Activated gamma-delta T cell (primary cell): Measurements from ENCODE around the gene WNT8B.

Experiments
- DNase-seq: peaks from one replicate; lab custom pipeline; 2025; lab: John Stamatoyannopoulos, UW
- total RNA-seq, 2 donors: gene quantifications; one replicate each; lab custom pipeline; 2026; lab: John Stamatoyannopoulos, UW

The WNT8B gene
- total RNA-seq: 0 reads per million in 2 donors

GRCh38 chr10:100462709-100463108, at the start of gene WNT8B:
TSS of gene WNT8B (plus strand) at chr10:100463009. CDS start at chr10:100463169, 160 bp downstream.
- no peak for DNase-seq

- DNase-seq: no peak
Observed at GRCh38 chr10:100413173-100413572, 49.6 kb upstream of the WNT8B start.

- no peak for DNase-seq
Observed at GRCh38 chr10:100419911-100420449, 42.8 kb upstream of the WNT8B start.

DNA sequence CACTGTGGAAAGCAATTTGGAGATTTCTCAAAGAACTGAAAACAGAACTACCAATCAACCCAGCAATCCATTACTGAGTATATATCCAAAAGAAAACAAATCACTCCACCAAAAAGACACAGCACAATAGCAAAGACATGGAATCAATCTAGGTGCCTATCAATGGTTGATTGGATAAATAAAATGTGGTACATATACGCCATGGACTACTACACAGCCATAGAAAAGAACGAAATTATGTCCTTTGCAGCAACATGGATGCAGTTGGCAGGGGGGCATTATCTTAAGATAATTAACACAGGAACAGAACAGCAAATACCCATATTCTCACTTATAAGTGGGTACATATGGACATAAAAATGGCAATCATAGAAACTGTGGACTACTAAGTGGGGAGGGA, 35.4 kb upstream of the WNT8B start:
- DNase-seq: no peak

DNA sequence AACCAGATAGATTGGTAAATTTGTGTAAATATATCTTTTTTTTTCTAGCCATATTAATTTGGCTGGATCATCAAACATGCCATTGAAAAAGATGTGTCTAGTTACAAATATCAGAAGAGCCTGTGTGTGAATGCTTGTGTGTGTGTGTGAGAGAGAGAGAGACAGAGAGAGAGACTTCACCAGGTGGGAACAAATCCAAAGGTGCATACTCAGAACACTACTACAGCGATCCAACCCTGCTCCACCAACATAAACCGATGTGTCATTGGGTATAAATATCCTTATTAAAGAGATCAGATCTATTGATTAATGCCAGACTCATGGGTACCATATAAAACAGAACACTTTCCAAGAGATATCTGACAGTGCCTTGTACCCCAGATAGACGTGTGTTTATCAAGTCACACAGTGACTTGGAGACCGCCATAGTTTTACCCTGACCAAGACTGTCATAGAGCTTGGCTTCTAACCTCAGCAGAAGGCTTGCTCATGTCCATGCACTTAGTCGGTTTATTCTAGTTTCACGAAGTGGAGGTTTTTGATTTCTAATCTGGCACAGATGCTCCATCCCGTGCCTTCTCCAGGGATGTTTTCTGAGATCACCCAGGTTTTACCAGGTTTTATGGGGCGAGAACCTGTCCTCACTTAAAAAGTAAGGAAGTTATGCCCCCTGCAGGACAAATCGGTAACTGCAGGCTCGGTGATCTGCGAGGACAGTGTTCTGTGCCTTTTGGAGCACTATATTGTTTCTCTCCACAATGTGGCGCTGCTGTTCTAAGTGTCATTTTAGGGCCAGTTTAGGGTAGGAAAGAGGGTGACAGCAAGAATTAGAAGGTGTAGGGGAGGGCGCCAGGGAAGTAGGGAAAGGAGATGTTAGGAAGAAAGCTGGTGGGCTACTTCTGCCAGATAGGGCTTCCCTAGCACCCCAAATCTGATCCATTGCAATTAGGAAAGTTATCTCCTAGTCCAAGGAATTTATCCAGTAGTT, 29.3 kb upstream of the WNT8B start:
- no peak for DNase-seq

DNA sequence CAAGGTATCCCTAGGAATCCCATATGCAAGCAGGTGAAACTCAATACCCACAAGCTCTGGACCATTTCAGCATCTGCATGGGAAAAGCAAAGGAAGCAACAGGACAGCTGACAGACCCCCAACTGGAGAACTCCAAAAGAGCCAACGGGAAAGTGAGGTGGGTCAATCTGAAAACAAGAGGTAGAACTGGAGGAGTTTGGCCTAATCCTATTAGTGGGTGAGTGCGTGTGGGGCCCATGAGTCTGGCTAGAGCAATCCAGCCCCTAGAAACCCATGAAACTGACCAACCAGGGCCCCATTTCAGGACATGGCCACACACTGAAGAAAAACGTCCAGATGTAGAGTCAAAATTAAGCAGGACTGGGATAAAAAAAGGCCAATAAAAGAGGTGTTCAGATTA, 26.6 kb upstream of the WNT8B start:
- no peak for DNase-seq

- DNase-seq: no peak
Observed at GRCh38 chr10:100438674-100439315, 24.0 kb upstream of the WNT8B start.

DNA sequence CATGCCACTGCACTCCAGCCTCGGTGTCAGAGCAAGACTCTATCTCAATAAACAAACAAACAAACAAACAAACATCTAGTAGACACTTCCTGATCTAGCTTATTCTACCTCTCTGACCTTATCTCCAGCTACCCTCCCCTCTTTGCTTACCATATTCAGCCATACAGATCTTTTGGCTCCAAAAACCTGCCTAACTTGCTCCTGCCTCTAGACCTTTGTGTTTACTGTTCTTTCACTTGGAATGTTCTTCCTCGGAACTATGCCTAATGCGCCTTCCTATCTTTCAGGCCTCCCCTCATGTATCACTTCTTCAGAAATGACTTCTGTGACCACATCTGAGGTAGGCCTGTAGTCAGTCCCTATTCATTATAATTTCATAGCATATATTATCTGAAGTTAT, 20.3 kb upstream of the WNT8B start:
- DNase-seq: no peak

DNA sequence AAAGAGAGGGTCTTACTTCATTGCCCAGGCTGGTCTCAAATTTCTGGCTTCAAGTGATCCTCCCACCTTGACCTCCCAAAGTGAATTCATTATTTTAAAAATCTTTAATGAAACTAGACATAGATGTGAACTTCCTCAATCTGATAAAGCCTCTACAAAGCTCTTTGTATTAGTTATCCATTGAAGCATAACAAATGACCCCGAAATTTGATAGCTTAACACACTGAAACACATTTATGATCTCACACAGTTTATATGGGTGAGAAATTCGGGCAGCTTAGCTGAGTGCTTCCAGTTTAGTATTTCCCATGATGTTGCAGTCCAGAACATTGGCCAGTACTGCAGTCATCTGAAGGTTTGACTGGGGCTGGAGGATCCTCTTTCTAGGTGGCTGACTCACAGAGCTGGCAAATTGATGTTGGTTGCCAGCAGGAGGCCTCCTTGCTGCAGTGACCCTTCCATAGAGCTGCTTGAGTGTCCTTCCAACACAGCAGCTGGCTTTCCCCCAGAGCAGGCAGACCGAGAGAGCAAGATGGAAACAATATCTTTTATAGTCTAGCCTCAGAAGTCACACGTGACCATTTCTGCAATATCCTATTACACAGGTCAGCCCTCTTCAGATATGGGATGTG, 16.6 kb upstream of the WNT8B start:
- no peak for DNase-seq

DNA sequence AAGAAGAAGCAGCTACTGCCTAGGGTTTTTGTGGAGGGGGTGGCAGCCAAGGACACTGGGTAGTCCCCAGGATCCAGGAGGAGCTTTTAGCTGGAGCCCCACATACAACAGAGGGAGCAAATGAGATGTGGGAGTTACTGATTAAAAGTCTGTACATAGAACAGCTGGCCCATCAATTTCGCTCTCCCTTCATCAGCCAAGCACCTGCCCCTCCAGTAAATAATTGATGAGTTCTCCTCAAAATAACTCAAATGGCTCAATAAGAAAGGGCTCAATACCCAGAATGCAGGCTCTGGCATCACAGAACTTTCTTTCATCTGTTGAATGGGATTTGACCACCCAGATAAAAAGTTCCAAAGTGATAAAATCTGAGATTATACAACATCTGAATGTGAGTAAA, 15.1 kb upstream of the WNT8B start:
- no peak for DNase-seq

DNA sequence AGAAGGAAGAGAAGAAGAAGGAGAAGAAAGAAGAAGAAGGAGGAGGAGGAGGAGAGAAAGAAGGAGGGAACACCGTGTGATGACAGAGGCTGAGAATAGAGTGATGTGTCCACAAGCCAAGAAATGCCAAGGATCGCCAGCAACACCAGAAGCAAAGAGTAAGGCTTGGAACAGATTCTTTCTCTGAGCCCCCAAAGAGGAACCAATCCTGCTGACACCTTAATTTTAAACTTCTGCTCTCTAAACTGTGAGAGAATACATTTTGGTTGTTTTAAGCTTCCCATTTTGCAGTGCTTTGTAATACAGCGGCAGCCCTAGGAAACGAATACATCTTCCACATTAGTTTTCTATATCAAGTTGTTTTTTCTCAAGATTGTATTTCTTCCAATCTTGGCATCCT, 13.9 kb upstream of the WNT8B start:
- DNase-seq: no peak

GRCh38 chr10:100468322-100468721, 5.5 kb downstream of the WNT8B start:
- DNase-seq: no peak

DNA sequence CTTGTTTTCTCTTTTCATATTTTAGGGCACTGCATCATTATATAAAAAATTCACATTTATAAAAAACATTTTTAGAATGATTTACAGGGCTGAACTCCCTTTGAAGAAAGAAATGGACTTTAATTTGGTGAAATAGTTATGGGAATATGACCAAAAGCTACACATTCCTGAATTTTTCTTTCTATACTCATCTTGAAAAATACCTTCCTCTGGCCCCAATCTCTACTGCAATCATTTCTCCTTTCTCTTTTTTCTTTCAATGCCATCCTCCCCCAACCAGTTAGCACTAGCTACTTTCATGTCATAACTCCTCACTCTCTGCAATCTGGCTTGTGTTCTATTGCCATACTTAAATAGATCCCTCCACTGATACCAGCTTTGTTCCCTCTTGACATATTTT, 6.2 kb downstream of the WNT8B start:
- no peak for DNase-seq

DNA sequence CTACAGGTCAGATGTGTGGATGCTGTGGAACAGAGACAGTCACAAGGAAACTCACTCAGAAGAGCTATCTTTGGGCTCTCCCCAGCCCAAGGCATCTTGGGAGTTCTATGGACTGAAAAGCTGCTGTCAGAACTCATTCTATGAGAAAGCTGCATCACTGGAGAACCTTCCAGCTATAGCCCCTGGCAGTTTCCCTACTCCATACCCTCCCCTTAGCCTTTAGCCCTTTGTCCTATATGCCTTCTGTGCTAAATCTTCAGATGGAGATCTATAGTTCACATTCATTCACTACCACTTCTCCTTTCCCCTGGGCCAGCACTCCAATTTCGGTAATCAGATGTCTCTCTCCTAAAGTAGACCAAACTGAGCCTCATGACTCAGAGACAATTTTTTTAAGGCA, 6.9 kb downstream of the WNT8B start:
- DNase-seq: no peak

DNA sequence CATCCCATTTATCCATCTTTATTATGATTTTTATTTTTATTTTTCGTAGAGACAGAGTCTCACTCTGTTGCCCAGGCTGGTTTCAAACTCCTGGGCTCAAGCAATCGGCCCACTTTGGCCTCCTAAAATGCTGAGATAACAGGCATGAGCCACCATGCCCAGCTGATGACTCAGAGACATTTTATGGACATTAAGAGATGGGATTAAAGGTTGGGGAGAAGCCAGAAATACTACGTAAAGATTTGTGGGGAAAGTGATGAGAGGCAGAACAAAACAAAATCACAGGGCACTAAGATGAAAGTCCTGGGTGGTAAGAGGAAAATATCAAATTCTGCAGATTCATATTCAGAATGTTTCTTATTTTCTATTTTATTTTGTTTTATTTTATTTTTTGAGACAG, 7.6 kb downstream of the WNT8B start:
- no peak for DNase-seq

DNA sequence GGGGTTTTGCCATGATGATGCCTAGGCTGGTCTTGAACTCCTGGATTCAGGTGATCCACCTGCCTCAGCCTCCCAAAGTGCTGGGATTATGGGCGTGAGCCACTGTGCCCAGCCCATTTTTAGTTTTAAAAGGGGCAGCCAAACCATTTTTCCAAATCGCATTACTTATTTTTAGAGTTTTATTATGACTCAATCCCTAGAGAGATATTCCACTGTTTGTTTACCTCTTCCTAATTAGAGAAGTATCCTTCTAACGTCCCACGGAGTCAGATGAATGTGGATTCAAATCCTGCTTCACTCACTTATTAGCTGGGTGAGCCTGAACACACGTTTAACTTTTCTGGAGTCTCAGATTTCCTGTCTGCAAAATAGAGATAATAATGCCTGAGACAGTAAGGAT, 15.2 kb downstream of the WNT8B start:
- no peak for DNase-seq

DNA sequence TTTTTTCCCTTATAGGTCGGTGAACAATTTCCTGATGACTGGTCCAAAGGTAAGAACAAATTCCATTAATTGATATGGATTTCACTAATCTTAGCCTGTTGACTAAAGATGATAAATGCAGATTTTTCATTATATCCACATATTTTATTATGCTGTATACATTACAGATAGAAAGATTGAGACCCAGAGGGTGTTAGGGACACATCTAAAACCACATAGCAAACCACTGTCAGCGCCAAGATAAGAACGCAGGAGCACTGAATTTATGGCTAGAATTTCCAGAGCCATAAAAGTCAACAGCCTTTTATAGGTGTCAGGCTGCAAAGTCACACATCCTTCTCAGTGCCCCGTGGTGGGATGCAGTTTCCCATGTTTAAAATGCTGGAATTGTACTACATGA, 16.2 kb downstream of the WNT8B start:
- no peak for DNase-seq

DNA sequence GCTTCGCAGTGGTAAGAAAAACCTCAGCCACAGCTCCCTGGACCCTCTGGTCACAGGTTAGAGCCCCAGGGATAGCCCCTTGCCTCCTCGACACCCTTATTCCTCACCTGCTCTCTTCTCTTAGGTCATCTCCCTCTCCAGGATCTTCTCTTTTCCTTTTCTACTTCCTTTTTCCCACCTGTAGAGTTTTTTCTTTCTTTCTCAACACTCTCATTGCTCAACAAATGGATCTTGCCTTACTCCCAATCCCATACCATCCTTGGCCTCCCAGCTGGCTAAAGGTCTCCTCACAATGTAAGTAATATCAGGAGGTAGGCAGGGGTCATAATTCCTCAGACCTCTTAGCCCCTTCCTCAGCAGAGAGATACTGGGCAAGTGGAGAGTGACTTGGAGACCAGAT, 17.2 kb downstream of the WNT8B start:
- no peak for DNase-seq

DNA sequence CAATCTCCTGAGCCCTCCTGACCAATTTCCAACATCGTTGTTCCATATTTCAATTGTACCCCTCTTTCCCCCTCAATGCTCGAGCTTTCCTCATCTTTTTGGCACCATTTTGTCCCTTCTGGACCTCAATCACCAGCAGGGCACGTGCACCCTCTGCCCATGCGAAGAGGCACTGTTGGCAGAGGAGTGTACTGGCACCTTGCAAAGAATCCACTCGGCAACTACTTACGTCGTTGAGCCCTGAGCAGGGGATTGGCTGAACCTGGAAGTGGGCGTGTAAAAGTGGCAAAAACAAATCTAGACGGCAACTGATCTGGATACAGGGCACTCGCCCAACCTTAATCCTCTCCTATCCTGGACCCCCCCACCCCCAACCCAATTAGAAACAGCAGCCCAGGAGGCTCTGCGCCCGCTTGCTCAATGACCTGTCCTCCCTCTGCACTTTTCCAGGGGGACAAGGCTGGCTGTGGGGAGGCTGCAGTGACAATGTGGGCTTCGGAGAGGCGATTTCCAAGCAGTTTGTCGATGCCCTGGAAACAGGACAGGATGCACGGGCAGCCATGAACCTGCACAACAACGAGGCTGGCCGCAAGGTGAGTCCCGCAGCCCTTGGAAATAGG, 18.8 kb downstream of the WNT8B start:
- no peak for DNase-seq

DNA sequence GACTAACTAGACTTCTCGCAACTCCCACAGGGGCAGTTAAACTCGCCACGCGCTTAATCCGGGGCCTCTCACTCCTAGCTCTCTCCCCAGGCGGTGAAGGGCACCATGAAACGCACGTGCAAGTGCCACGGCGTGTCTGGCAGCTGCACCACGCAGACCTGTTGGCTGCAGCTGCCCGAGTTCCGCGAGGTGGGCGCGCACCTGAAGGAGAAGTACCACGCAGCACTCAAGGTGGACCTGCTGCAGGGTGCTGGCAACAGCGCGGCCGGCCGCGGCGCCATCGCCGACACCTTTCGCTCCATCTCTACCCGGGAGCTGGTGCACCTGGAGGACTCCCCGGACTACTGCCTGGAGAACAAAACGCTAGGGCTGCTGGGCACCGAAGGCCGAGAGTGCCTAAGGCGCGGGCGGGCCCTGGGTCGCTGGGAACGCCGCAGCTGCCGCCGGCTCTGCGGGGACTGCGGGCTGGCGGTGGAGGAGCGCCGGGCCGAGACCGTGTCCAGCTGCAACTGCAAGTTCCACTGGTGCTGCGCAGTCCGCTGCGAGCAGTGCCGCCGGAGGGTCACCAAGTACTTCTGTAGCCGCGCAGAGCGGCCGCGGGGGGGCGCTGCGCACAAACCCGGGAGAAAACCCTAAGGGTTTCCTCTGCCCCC, 19.5 kb downstream of the WNT8B start:
- peak; percentile 39 for DNase-seq

DNA sequence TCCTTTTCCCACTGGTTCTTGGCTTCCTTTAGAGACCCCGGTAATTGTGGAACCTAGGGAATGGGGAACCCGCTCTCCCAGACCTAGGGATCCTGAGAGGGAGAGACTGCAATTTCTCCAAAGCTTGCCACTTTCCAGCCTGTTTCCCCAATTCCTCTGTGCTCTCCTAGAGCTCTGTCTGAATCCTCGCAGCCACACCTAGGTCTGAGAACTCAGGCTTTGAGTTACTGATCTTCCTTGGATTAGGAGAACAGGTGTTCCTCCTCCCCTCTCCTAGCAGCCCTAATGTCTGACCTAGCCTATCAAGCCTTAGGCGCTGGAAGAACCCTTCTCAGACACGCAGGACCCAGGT, 20.0 kb downstream of the WNT8B start:
- no peak for DNase-seq
